PC-9 (cell line): ENCODE data around the gene OR10H3.
"Not testable (repeated sequence)": the region's sequence is repeated elsewhere in the genome, so short reads cannot be mapped to it uniquely, and the experiment has no call there.

Experiments used
- EZH2 ChIP-seq: fragments of 200-600 bp; sonication (generic); IDR thresholded peaks from 2 replicates; pipeline ENCODE4 v1.8.0; 2017; ENCODE audit warnings: antibody characterized with exemption, low read depth
- TF ChIP-seq, protein P1 (sequence below): fragments of 200-600 bp; sonication (generic); conservative IDR thresholded peaks from 2 replicates; pipeline ENCODE4 v1.6.1; 2017; ENCODE audit warnings: mixed run types, antibody characterized with exemption, mild to moderate bottlenecking, moderate library complexity

DNA sequence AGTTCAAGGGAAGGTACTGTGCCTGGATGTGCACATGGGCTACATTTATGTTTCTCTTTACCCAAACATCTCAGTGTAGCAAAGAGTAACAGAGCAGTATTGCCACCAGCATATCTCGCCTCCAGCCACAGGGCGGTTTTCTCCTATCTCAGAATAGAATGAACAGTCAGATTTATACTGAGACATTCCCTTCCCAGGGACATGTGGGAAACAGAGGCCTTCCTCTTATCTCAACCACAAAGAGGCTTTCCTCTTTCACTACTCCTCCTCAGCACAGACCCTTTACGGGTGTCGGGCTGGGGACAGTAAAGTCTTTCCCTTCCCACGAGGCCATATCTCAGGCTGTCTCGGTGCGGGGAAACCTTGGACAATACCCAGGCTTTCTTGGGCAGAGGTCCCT is 45.1 kb downstream of the OR10H3 start:
- not testable (repeated sequence) for TF ChIP-seq EZH2
- TF ChIP-seq, protein P1, sequence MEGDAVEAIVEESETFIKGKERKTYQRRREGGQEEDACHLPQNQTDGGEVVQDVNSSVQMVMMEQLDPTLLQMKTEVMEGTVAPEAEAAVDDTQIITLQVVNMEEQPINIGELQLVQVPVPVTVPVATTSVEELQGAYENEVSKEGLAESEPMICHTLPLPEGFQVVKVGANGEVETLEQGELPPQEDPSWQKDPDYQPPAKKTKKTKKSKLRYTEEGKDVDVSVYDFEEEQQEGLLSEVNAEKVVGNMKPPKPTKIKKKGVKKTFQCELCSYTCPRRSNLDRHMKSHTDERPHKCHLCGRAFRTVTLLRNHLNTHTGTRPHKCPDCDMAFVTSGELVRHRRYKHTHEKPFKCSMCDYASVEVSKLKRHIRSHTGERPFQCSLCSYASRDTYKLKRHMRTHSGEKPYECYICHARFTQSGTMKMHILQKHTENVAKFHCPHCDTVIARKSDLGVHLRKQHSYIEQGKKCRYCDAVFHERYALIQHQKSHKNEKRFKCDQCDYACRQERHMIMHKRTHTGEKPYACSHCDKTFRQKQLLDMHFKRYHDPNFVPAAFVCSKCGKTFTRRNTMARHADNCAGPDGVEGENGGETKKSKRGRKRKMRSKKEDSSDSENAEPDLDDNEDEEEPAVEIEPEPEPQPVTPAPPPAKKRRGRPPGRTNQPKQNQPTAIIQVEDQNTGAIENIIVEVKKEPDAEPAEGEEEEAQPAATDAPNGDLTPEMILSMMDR = not testable (repeated sequence)
